ENCODE measurements around the gene TARDBP. TPM values are rescaled to one million over a fixed set of nuclear protein-coding genes. Genes with fewer than 3 reads are reported as not detected.

Gene TARDBP
- total RNA-seq, 1 experiment from 2014 or later, result 196 TPM

DNA sequence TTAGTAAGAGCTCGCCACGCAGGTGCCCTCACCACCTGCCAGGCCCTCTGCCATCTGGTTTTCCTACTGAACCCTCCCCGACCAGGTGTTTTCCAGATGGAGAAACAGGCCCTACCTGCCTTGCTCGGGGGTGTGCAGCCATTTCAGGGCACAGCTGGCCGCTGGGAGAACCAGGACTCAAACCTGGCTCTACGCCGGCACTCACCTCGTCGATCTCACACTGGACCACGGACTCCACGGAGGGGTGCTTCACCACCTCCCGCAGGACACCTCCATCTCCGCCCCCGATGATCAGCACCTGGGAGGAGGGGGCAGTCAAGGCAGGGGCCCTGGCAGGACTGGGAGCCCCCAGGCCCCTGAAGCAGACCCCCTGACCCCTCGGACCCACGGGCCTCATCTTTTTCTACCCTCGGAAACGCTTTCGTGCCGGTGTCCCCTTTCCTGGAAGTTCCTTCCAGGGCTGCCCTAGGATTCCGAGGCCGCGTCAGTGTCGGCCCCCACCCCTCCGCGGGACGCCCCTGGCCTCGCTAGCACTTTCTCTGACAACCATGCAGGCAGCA lies 46.2 kb downstream of the TARDBP start:
- no peaks in the 10 kb centered on the region for H3K9me3 ChIP-seq (ENCODE audit: control insufficient read depth, insufficient read depth, low read depth, low read length)
- ChIA-PET POLR2A (no interaction called here), CTCF (no interaction called here)
- peaks cover 5% of the 10 kb centered on the region for H3K36me3 ChIP-seq (ENCODE audit: control insufficient read depth, insufficient read depth, low read length)
- peak overlapping the region; percentile 82 to 83 for H3K4me3 ChIP-seq (ENCODE audit: low read depth in 2 of 2, low read length in 2 of 2)
- H3K27ac ChIP-seq (ENCODE audit: low read length), result peak overlapping the region; percentile 89
- no TSS peak for BruUV-seq (replicated peaks)
- ATAC-seq, result no peak
- TF ChIP-seq, protein P1, sequence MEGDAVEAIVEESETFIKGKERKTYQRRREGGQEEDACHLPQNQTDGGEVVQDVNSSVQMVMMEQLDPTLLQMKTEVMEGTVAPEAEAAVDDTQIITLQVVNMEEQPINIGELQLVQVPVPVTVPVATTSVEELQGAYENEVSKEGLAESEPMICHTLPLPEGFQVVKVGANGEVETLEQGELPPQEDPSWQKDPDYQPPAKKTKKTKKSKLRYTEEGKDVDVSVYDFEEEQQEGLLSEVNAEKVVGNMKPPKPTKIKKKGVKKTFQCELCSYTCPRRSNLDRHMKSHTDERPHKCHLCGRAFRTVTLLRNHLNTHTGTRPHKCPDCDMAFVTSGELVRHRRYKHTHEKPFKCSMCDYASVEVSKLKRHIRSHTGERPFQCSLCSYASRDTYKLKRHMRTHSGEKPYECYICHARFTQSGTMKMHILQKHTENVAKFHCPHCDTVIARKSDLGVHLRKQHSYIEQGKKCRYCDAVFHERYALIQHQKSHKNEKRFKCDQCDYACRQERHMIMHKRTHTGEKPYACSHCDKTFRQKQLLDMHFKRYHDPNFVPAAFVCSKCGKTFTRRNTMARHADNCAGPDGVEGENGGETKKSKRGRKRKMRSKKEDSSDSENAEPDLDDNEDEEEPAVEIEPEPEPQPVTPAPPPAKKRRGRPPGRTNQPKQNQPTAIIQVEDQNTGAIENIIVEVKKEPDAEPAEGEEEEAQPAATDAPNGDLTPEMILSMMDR (IDR thresholded peaks at IDR 0.05), result no peak
- no peak for TF ChIP-seq SIN3A (IDR thresholded peaks at IDR 0.05; ENCODE audit: borderline replicate concordance, insufficient read depth, low read depth, low read length)
- no peak for TF ChIP-seq POLR2AphosphoS5 (IDR thresholded peaks at IDR 0.05; ENCODE audit: low read depth, low read length)
- TF ChIP-seq, protein P2, sequence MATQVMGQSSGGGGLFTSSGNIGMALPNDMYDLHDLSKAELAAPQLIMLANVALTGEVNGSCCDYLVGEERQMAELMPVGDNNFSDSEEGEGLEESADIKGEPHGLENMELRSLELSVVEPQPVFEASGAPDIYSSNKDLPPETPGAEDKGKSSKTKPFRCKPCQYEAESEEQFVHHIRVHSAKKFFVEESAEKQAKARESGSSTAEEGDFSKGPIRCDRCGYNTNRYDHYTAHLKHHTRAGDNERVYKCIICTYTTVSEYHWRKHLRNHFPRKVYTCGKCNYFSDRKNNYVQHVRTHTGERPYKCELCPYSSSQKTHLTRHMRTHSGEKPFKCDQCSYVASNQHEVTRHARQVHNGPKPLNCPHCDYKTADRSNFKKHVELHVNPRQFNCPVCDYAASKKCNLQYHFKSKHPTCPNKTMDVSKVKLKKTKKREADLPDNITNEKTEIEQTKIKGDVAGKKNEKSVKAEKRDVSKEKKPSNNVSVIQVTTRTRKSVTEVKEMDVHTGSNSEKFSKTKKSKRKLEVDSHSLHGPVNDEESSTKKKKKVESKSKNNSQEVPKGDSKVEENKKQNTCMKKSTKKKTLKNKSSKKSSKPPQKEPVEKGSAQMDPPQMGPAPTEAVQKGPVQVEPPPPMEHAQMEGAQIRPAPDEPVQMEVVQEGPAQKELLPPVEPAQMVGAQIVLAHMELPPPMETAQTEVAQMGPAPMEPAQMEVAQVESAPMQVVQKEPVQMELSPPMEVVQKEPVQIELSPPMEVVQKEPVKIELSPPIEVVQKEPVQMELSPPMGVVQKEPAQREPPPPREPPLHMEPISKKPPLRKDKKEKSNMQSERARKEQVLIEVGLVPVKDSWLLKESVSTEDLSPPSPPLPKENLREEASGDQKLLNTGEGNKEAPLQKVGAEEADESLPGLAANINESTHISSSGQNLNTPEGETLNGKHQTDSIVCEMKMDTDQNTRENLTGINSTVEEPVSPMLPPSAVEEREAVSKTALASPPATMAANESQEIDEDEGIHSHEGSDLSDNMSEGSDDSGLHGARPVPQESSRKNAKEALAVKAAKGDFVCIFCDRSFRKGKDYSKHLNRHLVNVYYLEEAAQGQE (IDR thresholded peaks at IDR 0.05; ENCODE audit: insufficient read depth in 1 of 2, low read depth in 2 of 2, low read length in 1 of 2), result no peak
- TF ChIP-seq TCF7L2 (IDR thresholded peaks at IDR 0.05; ENCODE audit: low read depth, low read length), result no peak
- intact Hi-C loops (cut with micrococcal nuclease; ENCODE audit: unreplicated experiment) (no loop called here), in situ Hi-C loops (cut with HindIII; ENCODE audit: low pct_unique_long_range_greater_than_20kb, low sequenced_read_pairs) (no loop called here)
- no peak for DNase-seq (ENCODE audit: low read depth, low spot score)
- peaks cover 19% of the 10 kb centered on the region for H3K4me1 ChIP-seq (ENCODE audit: control insufficient read depth, insufficient read depth, low read length)
- no peaks in the 10 kb centered on the region for H3K27me3 ChIP-seq (ENCODE audit: control insufficient read depth, insufficient read depth, low read length)

DNA sequence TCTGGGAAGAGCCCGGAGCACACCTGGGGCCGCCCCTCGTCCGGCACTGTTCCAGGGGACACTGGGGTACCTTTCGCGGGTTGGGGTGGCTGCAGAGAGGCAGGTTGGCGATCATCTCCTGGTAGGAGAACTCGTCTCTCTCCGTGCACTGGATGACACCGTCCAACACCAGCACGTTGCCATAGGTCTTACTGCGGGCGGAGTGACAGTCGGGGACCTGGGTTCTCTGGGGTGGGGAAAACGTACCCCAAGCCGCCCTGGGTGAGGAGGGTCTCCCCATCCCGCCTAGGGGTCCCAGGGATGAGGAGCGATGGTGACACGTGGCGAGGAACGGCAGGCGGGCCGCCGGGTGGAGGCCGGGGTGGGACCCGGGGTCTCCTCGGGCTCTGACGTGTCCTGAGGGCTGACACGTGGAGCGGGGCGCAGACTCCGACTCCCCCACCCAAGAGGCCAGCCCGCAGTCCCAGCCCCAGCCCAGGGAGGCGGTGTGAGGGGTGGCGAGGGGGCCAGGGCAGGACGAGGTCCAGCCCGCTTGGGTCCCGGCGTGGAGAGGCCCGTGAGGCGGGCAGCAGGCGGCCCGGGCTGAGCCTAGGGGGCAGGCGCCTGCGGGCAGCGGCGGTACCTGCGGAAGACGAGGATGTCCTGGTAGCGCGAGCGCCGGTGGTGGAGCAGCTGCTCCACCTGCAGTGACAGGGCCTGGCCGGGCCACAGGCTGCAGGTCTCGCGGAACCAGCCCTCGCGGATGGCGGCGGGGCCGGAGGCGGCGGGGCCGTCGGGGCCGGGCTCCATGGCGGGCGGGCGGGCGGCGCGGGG lies 46.9 kb downstream of the TARDBP start:
- in situ Hi-C loops (cut with HindIII; ENCODE audit: low pct_unique_long_range_greater_than_20kb, low sequenced_read_pairs), result no loop called here
- DNase-seq (ENCODE audit: low read depth, low spot score) (no peak), ATAC-seq (peak; percentile 35)
- no TSS peak for BruUV-seq (replicated peaks)
- Histone ChIP-seq H3K9me3 (ENCODE audit: control insufficient read depth, insufficient read depth, low read depth, low read length) (no peaks in the 10 kb centered on the region), H3K4me3 (ENCODE audit: low read depth in 2 of 2, low read length in 2 of 2) (peak overlapping the region; percentile 82 to 83), H3K27ac (ENCODE audit: low read length) (peak overlapping the region; percentile 89), H3K36me3 (ENCODE audit: control insufficient read depth, insufficient read depth, low read length) (peaks cover 5% of the 10 kb centered on the region; the same call in 1 of the 2 replicates), H3K27me3 (ENCODE audit: control insufficient read depth, insufficient read depth, low read length) (no peaks in the 10 kb centered on the region), H3K4me1 (ENCODE audit: control insufficient read depth, insufficient read depth, low read length) (peaks cover 15% of the 10 kb centered on the region)
- ChIA-PET POLR2A (interaction anchor here (0.6 kb wide), 1 partner anchor 120 kb away, joined by 4 read pairs; no protein-coding TSS in a partner anchor), CTCF (no interaction called here)
- intact Hi-C loops (cut with micrococcal nuclease; ENCODE audit: unreplicated experiment), result no loop called here
- TF ChIP-seq POLR2AphosphoS5 (IDR thresholded peaks at IDR 0.05; ENCODE audit: low read depth, low read length) (no peak), TCF7L2 (IDR thresholded peaks at IDR 0.05; ENCODE audit: low read depth, low read length) (no peak)

Data from Panc1 (cell line).